Measurements from ENCODE around the gene AXIN2.

DNA sequence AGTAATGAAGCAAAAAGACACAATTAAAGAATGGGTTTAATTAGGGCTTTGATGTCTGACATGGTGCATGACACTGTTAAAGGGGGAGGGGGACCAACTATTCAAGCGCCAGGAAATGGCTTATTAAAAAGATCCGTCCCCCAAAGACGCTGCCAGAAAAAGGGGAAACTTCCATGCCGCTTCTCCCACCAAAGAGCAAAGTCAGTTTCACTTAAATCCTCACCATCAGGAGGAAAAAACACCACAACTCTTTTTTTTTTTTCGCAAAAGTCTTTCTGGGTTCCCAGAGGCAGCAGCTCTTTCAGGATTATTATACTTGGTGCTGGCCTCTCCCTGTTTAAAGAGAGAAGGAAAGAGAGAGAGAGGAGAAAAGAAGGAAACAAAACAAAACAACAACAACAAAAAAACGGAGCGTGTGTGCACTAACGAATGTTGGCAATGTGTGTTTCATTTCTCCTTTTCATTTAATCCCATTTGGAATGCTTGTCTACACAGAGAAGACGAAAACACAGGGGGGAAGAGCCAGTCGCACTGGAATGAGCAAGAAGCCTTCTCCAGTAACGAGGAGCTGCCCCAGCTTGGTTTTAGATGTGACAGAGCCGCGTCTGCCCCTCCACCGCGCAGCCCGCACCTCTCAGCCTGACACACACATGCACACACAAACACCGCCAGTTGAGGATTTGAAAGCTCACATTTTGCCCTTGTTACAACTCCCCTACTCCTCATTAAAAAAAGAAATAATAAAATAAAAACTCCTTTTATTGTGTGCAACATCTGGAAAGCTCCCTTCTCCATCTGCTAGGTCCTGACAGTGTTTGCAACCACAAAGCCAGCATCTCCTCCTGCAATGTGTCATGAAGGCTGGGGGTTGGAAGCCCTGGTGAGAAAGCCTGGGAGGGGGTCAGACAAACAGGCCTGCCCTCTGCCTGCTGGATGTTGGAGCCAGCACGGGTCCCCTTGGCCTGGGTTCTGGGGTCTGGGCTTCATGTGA, 32.7 kb upstream of the AXIN2 start:
- TF ChIP-seq, protein P1, sequence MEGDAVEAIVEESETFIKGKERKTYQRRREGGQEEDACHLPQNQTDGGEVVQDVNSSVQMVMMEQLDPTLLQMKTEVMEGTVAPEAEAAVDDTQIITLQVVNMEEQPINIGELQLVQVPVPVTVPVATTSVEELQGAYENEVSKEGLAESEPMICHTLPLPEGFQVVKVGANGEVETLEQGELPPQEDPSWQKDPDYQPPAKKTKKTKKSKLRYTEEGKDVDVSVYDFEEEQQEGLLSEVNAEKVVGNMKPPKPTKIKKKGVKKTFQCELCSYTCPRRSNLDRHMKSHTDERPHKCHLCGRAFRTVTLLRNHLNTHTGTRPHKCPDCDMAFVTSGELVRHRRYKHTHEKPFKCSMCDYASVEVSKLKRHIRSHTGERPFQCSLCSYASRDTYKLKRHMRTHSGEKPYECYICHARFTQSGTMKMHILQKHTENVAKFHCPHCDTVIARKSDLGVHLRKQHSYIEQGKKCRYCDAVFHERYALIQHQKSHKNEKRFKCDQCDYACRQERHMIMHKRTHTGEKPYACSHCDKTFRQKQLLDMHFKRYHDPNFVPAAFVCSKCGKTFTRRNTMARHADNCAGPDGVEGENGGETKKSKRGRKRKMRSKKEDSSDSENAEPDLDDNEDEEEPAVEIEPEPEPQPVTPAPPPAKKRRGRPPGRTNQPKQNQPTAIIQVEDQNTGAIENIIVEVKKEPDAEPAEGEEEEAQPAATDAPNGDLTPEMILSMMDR (IDR thresholded peaks at IDR 0.05), result no peak
- TF ChIP-seq POLR2A (IDR thresholded peaks at IDR 0.05), result no peak
